H9 (cell line): Measurements from ENCODE around the gene NPC1. TPM values are rescaled to one million over a fixed set of nuclear protein-coding genes. Genes with fewer than 3 reads are reported as not detected.

Experiments
- DNase-seq: peaks from one replicate; pipeline ENCODE4 v3.0.0-alpha.2; 2017
- H2AFZ ChIP-seq: one replicate; pipeline ENCODE4 v1.6.1; 2013; ENCODE audit warnings: mild to moderate bottlenecking, low read length, control low read depth, moderate library complexity
- H2AK5ac ChIP-seq: 2 replicates; pipeline ENCODE4 v1.6.1; 2013; ENCODE audit warnings: low read length, control low read depth, mixed read lengths; ENCODE audit not compliant: insufficient read length
- H2BK120ac ChIP-seq: one replicate; pipeline ENCODE4 v1.6.1; 2013; ENCODE audit warnings: low read depth, mild to moderate bottlenecking, low read length, control low read depth, inconsistent platforms; ENCODE audit not compliant: poor library complexity, severe bottlenecking
- H2BK12ac ChIP-seq: 2 replicates; pipeline ENCODE4 v1.6.1; 2013; ENCODE audit warnings: low read length, control low read depth, mixed read lengths, low read depth; ENCODE audit not compliant: insufficient read length
- H2BK15ac ChIP-seq: 2 replicates; pipeline ENCODE4 v1.6.1; 2013; ENCODE audit warnings: low read depth, low read length, control low read depth
- H2BK20ac ChIP-seq: one replicate; pipeline ENCODE4 v1.6.1; 2013; ENCODE audit warnings: low read depth, mild to moderate bottlenecking, low read length, control low read depth, inconsistent platforms; ENCODE audit not compliant: poor library complexity, severe bottlenecking
- H2BK5ac ChIP-seq: 2 replicates; pipeline ENCODE4 v1.6.1; 2013; ENCODE audit warnings: low read length, control low read depth, mixed read lengths; ENCODE audit not compliant: insufficient read length
- H3K14ac ChIP-seq: 2 replicates; pipeline ENCODE4 v1.6.1; 2013; ENCODE audit warnings: low read length, control low read depth; ENCODE audit not compliant: insufficient read depth
- H3K18ac ChIP-seq: 2 replicates; pipeline ENCODE4 v1.6.1; 2013; ENCODE audit warnings: low read depth, mild to moderate bottlenecking, mixed read lengths, low read length, control low read depth; ENCODE audit not compliant: insufficient read length
- H3K23ac ChIP-seq: 2 replicates; pipeline ENCODE4 v1.6.1; 2013; ENCODE audit warnings: low read length, control low read depth, mixed read lengths, low read depth; ENCODE audit not compliant: insufficient read length
- H3K23me2 ChIP-seq: 2 replicates; pipeline ENCODE4 v1.6.1; 2013; ENCODE audit warnings: low read depth, mild to moderate bottlenecking, mixed read lengths, low read length, control low read depth; ENCODE audit not compliant: insufficient read length, poor library complexity, severe bottlenecking
- H3K27ac ChIP-seq: 2 replicates; pipeline ENCODE4 v1.5.1; 2013; ENCODE audit warnings: low read length, control low read depth, mixed read lengths, low read depth; ENCODE audit not compliant: insufficient read length
- H3K27me3 ChIP-seq: 2 replicates; pipeline ENCODE4 v1.6.1; 2013; ENCODE audit warnings: low read length, control low read depth, inconsistent platforms; ENCODE audit not compliant: insufficient read depth
- H3K4ac ChIP-seq: 2 replicates; pipeline ENCODE4 v1.6.1; 2013; ENCODE audit warnings: low read depth, mild to moderate bottlenecking, control low read depth, inconsistent platforms, low read length, moderate library complexity
- H3K4me1 ChIP-seq: 2 replicates; pipeline ENCODE4 v1.6.1; 2013; ENCODE audit warnings: low read length, control low read depth, inconsistent platforms; ENCODE audit not compliant: insufficient read depth
- H3K4me2 ChIP-seq: 2 replicates; pipeline ENCODE4 v1.6.1; 2013; ENCODE audit warnings: low read length, control low read depth, mixed read lengths; ENCODE audit not compliant: insufficient read length, insufficient read depth
- H3K56ac ChIP-seq: 2 replicates; pipeline ENCODE4 v1.6.1; 2013; ENCODE audit warnings: low read depth, mild to moderate bottlenecking, mixed read lengths, low read length, control low read depth; ENCODE audit not compliant: insufficient read length
- H3K79me1 ChIP-seq: 2 replicates; pipeline ENCODE4 v1.6.1; 2013; ENCODE audit warnings: low read depth, mild to moderate bottlenecking, moderate library complexity, low read length, control low read depth, inconsistent platforms; ENCODE audit not compliant: insufficient read depth, poor library complexity, severe bottlenecking
- H3K79me2 ChIP-seq: 2 replicates; pipeline ENCODE4 v1.6.1; 2013; ENCODE audit warnings: low read length, control low read depth, inconsistent platforms; ENCODE audit not compliant: insufficient read depth
- H3K9ac ChIP-seq: 2 replicates; pipeline ENCODE4 v1.6.1; 2013; ENCODE audit warnings: low read length, control low read depth, mixed read lengths; ENCODE audit not compliant: insufficient read length; ENCODE audit errors: extremely low read depth
- H3K9me3 ChIP-seq: one replicate; pipeline ENCODE4 v1.6.1; 2013; ENCODE audit warnings: low read depth, low read length, inconsistent platforms; ENCODE audit not compliant: control insufficient read depth
- H3T11ph ChIP-seq: one replicate; pipeline ENCODE4 v1.6.1; 2013; ENCODE audit warnings: mild to moderate bottlenecking, low read length, control low read depth, inconsistent platforms
- H4K20me1 ChIP-seq: one replicate; pipeline ENCODE4 v1.6.1; 2013; ENCODE audit not compliant: control insufficient read depth, insufficient read length, insufficient read depth
- H4K5ac ChIP-seq: 2 replicates; pipeline ENCODE4 v1.6.1; 2013; ENCODE audit warnings: low read depth, mild to moderate bottlenecking, mixed read lengths, low read length, control low read depth; ENCODE audit not compliant: insufficient read length
- H4K8ac ChIP-seq: replicated peaks from 2 replicates; pipeline ENCODE4 v1.6.1; 2013; ENCODE audit warnings: low read length, control low read depth, mixed read lengths, low read depth; ENCODE audit not compliant: insufficient read length
- H4K91ac ChIP-seq: 2 replicates; pipeline ENCODE4 v1.6.1; 2013; ENCODE audit warnings: low read depth, mild to moderate bottlenecking, moderate library complexity, mixed read lengths, low read length, control low read depth; ENCODE audit not compliant: insufficient read length
- H3K27ac Mint-ChIP-seq, 3 experiments: 2 replicates in 2 of 3; 3 replicates in 1 of 3; pipeline ENCODE4 v1.8.0; 2020 to 2021; ENCODE audit warnings: mixed read lengths in 3 of 3, mild to moderate bottlenecking in 1 of 3, moderate library complexity in 1 of 3
- H3K27me3 Mint-ChIP-seq: 2 replicates; pipeline ENCODE4 v1.8.0; 2021; ENCODE audit warnings: low read depth, mild to moderate bottlenecking, moderate library complexity, mixed read lengths
- H3K36me3 Mint-ChIP-seq, 3 experiments: 2 replicates in 2 of 3; 3 replicates in 1 of 3; pipeline ENCODE4 v1.8.0; 2020 to 2021; ENCODE audit warnings: low read depth in 3 of 3, mixed read lengths in 3 of 3; ENCODE audit not compliant: insufficient read depth in 1 of 3
- H3K4me1 Mint-ChIP-seq, 2 experiments: 2 replicates each; pipeline ENCODE4 v1.8.0; 2020; ENCODE audit warnings: mixed read lengths in 2 of 2
- H3K4me3 Mint-ChIP-seq, 2 experiments: 2 replicates in 1 of 2; 3 replicates in 1 of 2; pipeline ENCODE4 v1.8.0; 2020 to 2021; ENCODE audit warnings: mild to moderate bottlenecking in 2 of 2, mixed read lengths in 2 of 2, moderate library complexity in 1 of 2
- H3K9me3 Mint-ChIP-seq, 2 experiments: 2 replicates in 1 of 2; 3 replicates in 1 of 2; pipeline ENCODE4 v1.8.0; 2020; ENCODE audit warnings: mild to moderate bottlenecking in 2 of 2, mixed read lengths in 2 of 2, moderate library complexity in 1 of 2
- CTCF ChIP-seq: fragments of 200-600 bp; sonication (generic); conservative IDR thresholded peaks from 3 replicates; pipeline ENCODE4 v1.8.0; 2021; ENCODE audit warnings: antibody characterized with exemption, mild to moderate bottlenecking
- WGBS: extraction: QIAGEN DNeasy Blood & Tissue Kit; methylation state at CpG from one replicate; pipeline ENCODE4 v1.1.7; 2013; ENCODE audit warnings: missing lambda C conversion rate, low lambda C conversion rate, mixed read lengths; ENCODE audit not compliant: insufficient read length; ENCODE audit errors: extremely low coverage; 5-methylcytosine and 5-hydroxymethylcytosine counted together
- total RNA-seq: library from RNA; stranded (reverse); gene quantifications from 2 replicates; pipeline ENCODE4 v1.2.1, GENCODE V29; 2021

NPC1 gene
- total RNA-seq, 1 experiment from 2014 or later: 24.2 TPM

GRCh38 chr18:23536204-23536603 is 50.1 kb downstream of the NPC1 start:
- Histone ChIP-seq H4K20me1 (no peaks in the 10 kb centered on the region), H2BK12ac (no peak overlapping the region), H3K23me2 (no peaks in the 10 kb centered on the region), H2AFZ (no peak overlapping the region), H2BK5ac (no peak overlapping the region), H2AK5ac (no peak overlapping the region), H3K9me3 (no peaks in the 10 kb centered on the region), H4K8ac (no peak overlapping the region), H3K56ac (no peak overlapping the region), H3T11ph (no peak overlapping the region), H3K4me1 (no peaks in the 10 kb centered on the region), H3K27ac (no peak overlapping the region), H4K5ac (no peak overlapping the region), H3K4ac (no peak overlapping the region), H3K23ac (no peak overlapping the region), H3K79me1 (no peaks in the 10 kb centered on the region), H4K91ac (no peak overlapping the region), H3K79me2 (no peaks in the 10 kb centered on the region), H3K14ac (no peak overlapping the region), H3K4me2 (no peak overlapping the region), H3K18ac (no peak overlapping the region), H2BK120ac (no peak overlapping the region), H2BK15ac (no peak overlapping the region), H3K27me3 (no peaks in the 10 kb centered on the region), H3K9ac (no peak overlapping the region), H2BK20ac (no peak overlapping the region)
- no peaks in the 10 kb centered on the region for H3K4me1 Mint-ChIP-seq
- H3K27me3 Mint-ChIP-seq: no peaks in the 10 kb centered on the region
- no peaks in the 10 kb centered on the region for H3K9me3 Mint-ChIP-seq
- peaks cover 35 to 97% (median 88%) of the 10 kb centered on the region in 3 experiments; a peak in 6 of 7 replicates for H3K36me3 Mint-ChIP-seq
- TF ChIP-seq CTCF: no peak; the same call in 2 of the 3 replicates
- H3K27ac Mint-ChIP-seq: 0 out of 7 replicates have a peak overlapping the region, but pooled peaks of 1 of the 3 experiments have one; percentile 44
- no CpG with 5 or more reads among the region's 5 CpGs for WGBS
- H3K4me3 Mint-ChIP-seq: no peak overlapping the region
- DNase-seq: no peak
